Coronary artery (tissue), 2 donors: ENCODE data around the gene UGT1A9.

Source experiments
- DNase-seq: peaks from one replicate; pipeline ENCODE4 v3.0.0-alpha.2; 2017; ENCODE audit warnings: low spot score
- H3K27ac ChIP-seq, 2 donors: fragments of 200-600 bp; sonication (generic); one replicate each; pipeline ENCODE4 v1.5.1; 2016 to 2019
- H3K4me3 ChIP-seq: fragments of 200-600 bp; sonication (generic); 2 replicates; pipeline ENCODE4 v1.5.1; 2016; ENCODE audit warnings: mild to moderate bottlenecking, moderate library complexity
- CTCF ChIP-seq: fragments of 200-600 bp; sonication (generic); IDR thresholded peaks from one replicate; pipeline ENCODE4 v1.5.1; 2019; ENCODE audit warnings: antibody characterized with exemption

UGT1A9 gene

DNA sequence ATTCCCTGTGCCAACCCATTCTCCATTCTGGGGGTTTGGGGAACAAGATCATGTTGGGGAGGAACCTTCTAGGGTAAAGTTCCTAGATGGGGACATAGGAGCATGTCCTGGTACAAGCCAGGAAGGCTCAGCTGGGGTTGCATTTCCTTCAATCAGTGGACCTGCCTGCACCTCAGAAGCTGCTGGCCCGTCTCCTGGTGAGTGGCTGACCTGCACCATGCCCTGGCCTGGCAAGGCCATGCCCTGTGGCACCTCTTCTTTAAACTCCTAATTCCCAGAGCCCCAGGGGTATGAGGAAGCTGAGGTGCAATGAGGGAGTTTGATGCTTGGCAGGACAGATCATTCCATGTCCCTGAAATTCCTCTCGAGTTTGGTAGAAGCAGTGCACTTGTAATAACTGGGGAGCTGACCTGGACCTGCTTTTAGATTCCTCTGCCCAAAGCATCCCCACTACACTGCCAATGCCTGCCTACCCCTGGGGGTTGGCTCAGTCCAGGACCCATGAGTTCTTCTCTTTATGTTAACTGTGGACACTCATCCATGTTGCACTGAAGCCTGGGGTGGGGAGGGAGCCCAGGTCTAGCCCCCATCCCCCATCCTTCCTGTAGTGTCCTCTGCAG is 131.7 kb downstream of the UGT1A9 start:
- DNase-seq: peak; percentile 55

GRCh38 chr2:233803994-233804393 is 132.3 kb downstream of the UGT1A9 start:
- no peak overlapping the region for H3K4me3 ChIP-seq
- no peak overlapping the region for H3K27ac ChIP-seq
- no peak for DNase-seq
- TF ChIP-seq CTCF: no peak

More for the DNA sequence above, 131.7 kb downstream of the UGT1A9 start:
- no peak for TF ChIP-seq CTCF
- Histone ChIP-seq H3K4me3 (no peak overlapping the region), H3K27ac (no peak overlapping the region)

- DNase-seq: peak; percentile 50
- Histone ChIP-seq H3K4me3 (no peak overlapping the region), H3K27ac (no peak overlapping the region)
- TF ChIP-seq CTCF: no peak
These were observed 135.6 kb downstream of the UGT1A9 start for GRCh38 chr2:233807215-233807865.

GRCh38 chr2:233807966-233808935 is 136.6 kb downstream of the UGT1A9 start:
- DNase-seq: peak; percentile 58
- no peak overlapping the region for H3K27ac ChIP-seq
- no peak overlapping the region for H3K4me3 ChIP-seq
- no peak for TF ChIP-seq CTCF

DNA sequence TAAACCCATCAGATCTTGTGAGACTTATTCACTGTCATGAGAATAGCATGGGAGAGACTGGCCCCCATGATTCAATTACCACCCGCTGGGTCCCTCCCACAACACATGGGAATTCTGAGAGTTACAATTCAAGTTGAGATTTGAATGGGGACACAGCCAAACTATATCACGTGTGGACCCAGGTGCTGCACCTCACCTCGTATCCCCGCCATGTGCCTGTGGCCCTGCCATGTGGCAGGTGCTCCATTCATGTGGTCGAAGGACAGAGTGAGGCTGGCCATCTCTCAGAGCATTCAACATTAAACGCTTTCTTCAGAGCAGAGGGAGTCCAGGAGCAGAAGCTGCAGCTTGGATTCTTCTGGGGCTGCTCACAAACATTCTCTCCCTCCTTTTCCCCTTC is 138.7 kb downstream of the UGT1A9 start:
- Histone ChIP-seq H3K4me3 (no peak overlapping the region), H3K27ac (no peak overlapping the region)
- no peak for DNase-seq
- no peak for TF ChIP-seq CTCF

DNA sequence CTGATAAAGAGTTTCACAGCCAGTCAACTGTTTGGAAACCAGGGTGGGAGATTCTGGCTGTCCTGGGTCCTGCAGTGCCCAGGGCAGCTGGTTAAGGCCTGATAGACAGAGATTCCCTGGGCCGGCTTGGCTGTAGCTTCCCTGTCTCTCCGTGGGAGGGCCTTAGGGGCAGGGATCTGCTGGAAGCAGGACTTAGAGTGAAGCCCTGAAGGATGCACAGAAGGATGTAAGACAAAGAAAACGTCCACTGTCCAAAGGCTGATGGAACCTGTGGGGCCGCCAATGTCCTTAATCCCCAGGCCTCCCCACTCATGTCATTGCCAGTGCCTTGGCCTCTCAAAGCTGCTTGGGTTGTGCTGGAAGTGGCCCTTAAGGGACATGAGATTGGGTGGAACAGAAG is 139.4 kb downstream of the UGT1A9 start:
- TF ChIP-seq CTCF: no peak
- Histone ChIP-seq H3K4me3 (no peak overlapping the region), H3K27ac (no peak overlapping the region)
- DNase-seq: no peak
